GM23338 (cell line): ENCODE data around the gene LCE1A. TPM values are rescaled to one million over a fixed set of nuclear protein-coding genes. Genes with fewer than 3 reads are reported as not detected.

Experiments used
- ATAC-seq: fragments of 200-7000 bp; cut with Tn5 transposase; 3 replicates; pipeline ENCODE4 v1.9.1; 2020
- DNase-seq: peaks from one replicate; pipeline ENCODE4 v3.0.0-alpha.2; 2015; ENCODE audit warnings: low spot score
- H2AFZ ChIP-seq: fragments of 200-600 bp; sonication (generic); 2 replicates; pipeline ENCODE4 v1.8.0; 2016; ENCODE audit warnings: antibody characterized with exemption, mild to moderate bottlenecking, moderate library complexity
- H3F3A ChIP-seq: fragments of 200-600 bp; sonication (generic); replicated peaks from 2 replicates; pipeline ENCODE4 v1.8.0; 2017; ENCODE audit warnings: antibody characterized with exemption, mixed run types, low read depth
- H3K27ac ChIP-seq: fragments of 200-600 bp; sonication (generic); 2 replicates; pipeline ENCODE4 v1.6.1; 2016; ENCODE audit warnings: low read depth
- H3K27me3 ChIP-seq: fragments of 200-600 bp; sonication (generic); 2 replicates; pipeline ENCODE4 v1.8.0; 2016; ENCODE audit warnings: mild to moderate bottlenecking, mixed run types, moderate library complexity; ENCODE audit not compliant: insufficient read depth
- H3K36me3 ChIP-seq: fragments of 200-600 bp; sonication (generic); 2 replicates; pipeline ENCODE4 v1.8.0; 2016; ENCODE audit warnings: mild to moderate bottlenecking; ENCODE audit not compliant: insufficient read depth
- H3K4me1 ChIP-seq: fragments of 200-600 bp; sonication (generic); 2 replicates; pipeline ENCODE4 v1.8.0; 2016; ENCODE audit warnings: mild to moderate bottlenecking, moderate library complexity; ENCODE audit not compliant: insufficient read depth
- H3K4me2 ChIP-seq: fragments of 200-600 bp; sonication (generic); 2 replicates; pipeline ENCODE4 v1.7.1; 2017; ENCODE audit warnings: mixed run types
- H3K4me3 ChIP-seq: fragments of 200-600 bp; sonication (generic); 2 replicates; pipeline ENCODE4 v1.6.1; 2016; ENCODE audit warnings: mixed run types
- H3K79me2 ChIP-seq: fragments of 200-600 bp; sonication (generic); replicated peaks from 2 replicates; pipeline ENCODE4 v1.8.0; 2017; ENCODE audit warnings: mild to moderate bottlenecking; ENCODE audit not compliant: insufficient read depth
- H3K9me2 ChIP-seq: fragments of 200-600 bp; sonication (generic); 2 replicates; pipeline ENCODE4 v1.8.0; 2017; ENCODE audit not compliant: insufficient read depth
- H4K20me1 ChIP-seq: fragments of 200-600 bp; sonication (generic); replicated peaks from 2 replicates; pipeline ENCODE4 v1.8.0; 2017; ENCODE audit warnings: mild to moderate bottlenecking; ENCODE audit not compliant: insufficient read depth
- H3K27ac Mint-ChIP-seq: 2 replicates; pipeline ENCODE4 v1.8.0; 2020; ENCODE audit warnings: inconsistent platforms, mild to moderate bottlenecking, moderate library complexity, mixed read lengths
- H3K27me3 Mint-ChIP-seq: 3 replicates; pipeline ENCODE4 v1.8.0; 2022; ENCODE audit warnings: low read depth, mild to moderate bottlenecking, moderate library complexity, mixed read lengths, inconsistent platforms; ENCODE audit not compliant: insufficient read depth, poor library complexity
- H3K36me3 Mint-ChIP-seq: 3 replicates; pipeline ENCODE4 v1.8.0; 2021; ENCODE audit warnings: low read depth, mild to moderate bottlenecking, inconsistent platforms, moderate library complexity, mixed read lengths
- H3K4me1 Mint-ChIP-seq: 3 replicates; pipeline ENCODE4 v1.8.0; 2020; ENCODE audit warnings: mild to moderate bottlenecking, inconsistent platforms, mixed read lengths
- H3K4me3 Mint-ChIP-seq: 3 replicates; pipeline ENCODE4 v1.8.0; 2021; ENCODE audit warnings: moderate library complexity, mild to moderate bottlenecking, inconsistent platforms, mixed read lengths
- H3K9me3 Mint-ChIP-seq: 3 replicates; pipeline ENCODE4 v1.8.0; 2020; ENCODE audit warnings: moderate library complexity, mild to moderate bottlenecking, inconsistent platforms, mixed read lengths
- CREB1 ChIP-seq: fragments of 250-450 bp; sonication (Bioruptor Pico); IDR thresholded peaks from 2 replicates; pipeline ENCODE4 v1.5.0; 2020; ENCODE audit warnings: low read depth, mild to moderate bottlenecking, moderate library complexity
- CTCF ChIP-seq, 2 experiments: fragments of 200-600 bp in 1 of 2; sonication (generic) in 1 of 2; conservative IDR thresholded peaks; 2 replicates each; pipeline versions ENCODE4 v1.5.1 to v1.6.1; 2016 to 2017; ENCODE audit warnings: antibody characterized with exemption in 2 of 2, low read depth in 2 of 2, mild to moderate bottlenecking in 2 of 2, moderate library complexity in 1 of 2
- EZH2 ChIP-seq: fragments of 200-600 bp; sonication (generic); IDR thresholded peaks from one replicate; pipeline ENCODE4 v1.8.0; 2017; ENCODE audit warnings: antibody characterized with exemption, mild to moderate bottlenecking, low read depth; ENCODE audit not compliant: unreplicated experiment
- EZH2phosphoT487 ChIP-seq: fragments of 200-600 bp; sonication (generic); IDR thresholded peaks from one replicate; pipeline ENCODE4 v1.8.1; 2018; ENCODE audit warnings: antibody characterized with exemption; ENCODE audit not compliant: unreplicated experiment
- NANOG ChIP-seq: IDR thresholded peaks from 2 replicates; pipeline ENCODE4 v1.6.1; 2016; ENCODE audit warnings: antibody characterized with exemption, borderline replicate concordance
- POLR2AphosphoS5 ChIP-seq: IDR thresholded peaks from 2 replicates; pipeline ENCODE4 v1.6.1; 2016; ENCODE audit warnings: antibody characterized with exemption, low read depth
- REST ChIP-seq: IDR thresholded peaks from one replicate; pipeline ENCODE4 v1.6.1; 2018; ENCODE audit warnings: antibody characterized with exemption; ENCODE audit not compliant: unreplicated experiment
- STAT1 ChIP-seq: IDR thresholded peaks from one replicate; pipeline ENCODE4 v1.6.1; 2016; ENCODE audit warnings: antibody characterized with exemption; ENCODE audit not compliant: unreplicated experiment
- ZNF114 ChIP-seq: fragments of 250-450 bp; sonication (Bioruptor Pico); IDR thresholded peaks from 2 replicates; pipeline ENCODE4 v1.5.0; 2020; ENCODE audit warnings: mild to moderate bottlenecking, moderate library complexity
- ZNF331 ChIP-seq: fragments of 250-450 bp; sonication (Bioruptor Pico); IDR thresholded peaks from 2 replicates; pipeline ENCODE4 v1.5.0; 2020; ENCODE audit warnings: low read depth, mild to moderate bottlenecking, moderate library complexity
- ZNF462 ChIP-seq: fragments of 250-450 bp; sonication (Bioruptor Pico); IDR thresholded peaks from 2 replicates; pipeline ENCODE4 v1.5.0; 2020; ENCODE audit warnings: mild to moderate bottlenecking, moderate library complexity
- polyA plus RNA-seq: library from polyadenylated mRNA; unstranded; fragments of >200 nt; fragmentation: Nextera tagmentation; extraction: Ambion mirVana; gene quantifications from 2 replicates; pipeline ENCODE4 v1.2.1, GENCODE V29; 2016
- total RNA-seq: library from RNA; depleted of rRNA; stranded (reverse); fragments of >200 nt; shearing (Covaris generic); gene quantifications from 2 replicates; pipeline ENCODE4 v1.2.3, GENCODE V29; 2014
- TF ChIP-seq, protein P1 (sequence below): IDR thresholded peaks from 2 replicates; pipeline ENCODE4 v1.6.1; 2016; ENCODE audit warnings: antibody characterized with exemption

The LCE1A gene
- total and polyA plus RNA-seq, 2 experiments from 2014 or later, result not detected

GRCh38 chr1:152836870-152837269, 9.6 kb downstream of the LCE1A start:
- Mint-ChIP-seq H3K4me3 (no peak overlapping the region), H3K9me3 (peaks cover 12% of the 10 kb centered on the region)
- ATAC-seq, result no peak

More at GRCh38 chr1:152836870-152837269, 9.6 kb downstream of the LCE1A start:
- peaks cover 2% of the 10 kb centered on the region for H3K27me3 Mint-ChIP-seq
- TF ChIP-seq ZNF331 (CRISPR knock-in tag) (no peak), POLR2AphosphoS5 (no peak), REST (no peak), ZNF462 (no peak), CTCF (conservative IDR thresholded peaks at IDR 0.05; ENCODE audit: low read depth in 2 of 2) (no peak), ZNF114 (no peak), EZH2phosphoT487 (no peak), CREB1 (no peak), STAT1 (no peak), EZH2 (no peak), NANOG (no peak)
- TF ChIP-seq, protein P1, sequence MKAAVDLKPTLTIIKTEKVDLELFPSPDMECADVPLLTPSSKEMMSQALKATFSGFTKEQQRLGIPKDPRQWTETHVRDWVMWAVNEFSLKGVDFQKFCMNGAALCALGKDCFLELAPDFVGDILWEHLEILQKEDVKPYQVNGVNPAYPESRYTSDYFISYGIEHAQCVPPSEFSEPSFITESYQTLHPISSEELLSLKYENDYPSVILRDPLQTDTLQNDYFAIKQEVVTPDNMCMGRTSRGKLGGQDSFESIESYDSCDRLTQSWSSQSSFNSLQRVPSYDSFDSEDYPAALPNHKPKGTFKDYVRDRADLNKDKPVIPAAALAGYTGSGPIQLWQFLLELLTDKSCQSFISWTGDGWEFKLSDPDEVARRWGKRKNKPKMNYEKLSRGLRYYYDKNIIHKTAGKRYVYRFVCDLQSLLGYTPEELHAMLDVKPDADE, result no peak
- Histone ChIP-seq H3K4me1 (no peaks in the 10 kb centered on the region), H3F3A (no peaks in the 10 kb centered on the region), H3K36me3 (no peaks in the 10 kb centered on the region), H3K4me2 (no peak overlapping the region), H3K27ac (no peak overlapping the region), H3K79me2 (no peaks in the 10 kb centered on the region), H3K9me2 (no peaks in the 10 kb centered on the region), H2AFZ (no peak overlapping the region), H4K20me1 (no peaks in the 10 kb centered on the region), H3K4me3 (no peak overlapping the region), H3K27me3 (no peaks in the 10 kb centered on the region)
- no peak for DNase-seq
- no peak overlapping the region for H3K27ac Mint-ChIP-seq
- H3K36me3 Mint-ChIP-seq, result no peaks in the 10 kb centered on the region
- no peaks in the 10 kb centered on the region for H3K4me1 Mint-ChIP-seq
